Transverse colon (tissue), 4 donors: ENCODE results near the gene CADPS. TPM values are rescaled to one million over a fixed set of nuclear protein-coding genes. Genes with fewer than 3 reads are reported as not detected.

Experiments used
- DNase-seq: peaks from one replicate; pipeline ENCODE4 v3.0.0-alpha.2; 2019
- H3K27ac ChIP-seq, 4 donors: fragments of 200-600 bp; sonication (generic); 2 replicates each; pipeline ENCODE4 v1.5.1; 2016 to 2018; ENCODE audit warnings: inconsistent platforms in 4 of 4
- H3K27me3 ChIP-seq: fragments of 200-600 bp; sonication (generic); 2 replicates; pipeline ENCODE4 v1.5.1; 2017; ENCODE audit warnings: inconsistent platforms
- H3K36me3 ChIP-seq, 4 donors: fragments of 200-600 bp; sonication (generic); 2 replicates each; pipeline ENCODE4 v1.5.1; 2017 to 2019; ENCODE audit warnings: inconsistent platforms in 4 of 4
- H3K4me1 ChIP-seq, 4 donors: fragments of 200-600 bp; sonication (generic); 2 replicates each; pipeline ENCODE4 v1.5.1; 2017 to 2020; ENCODE audit warnings: inconsistent platforms in 4 of 4
- H3K4me3 ChIP-seq, 4 donors: fragments of 200-600 bp; sonication (generic); 1 replicate in 1 of 4; 2 replicates in 3 of 4; pipeline versions ENCODE4 v1.5.1 to v1.6.1; 2017 to 2019; ENCODE audit warnings: inconsistent platforms in 4 of 4
- H3K9me3 ChIP-seq, 2 donors: fragments of 200-600 bp; sonication (generic); 2 replicates each; pipeline ENCODE4 v1.5.1; 2017 to 2019; ENCODE audit warnings: inconsistent platforms in 2 of 2
- EP300 ChIP-seq: sonication (generic); formaldehyde crosslinking; IDR thresholded peaks from one replicate; pipeline ENCODE4 v1.6.1; 2017; ENCODE audit warnings: antibody characterized with exemption, low read depth
- POLR2A ChIP-seq: fragments of 450-650 bp; IDR thresholded peaks from one replicate; pipeline ENCODE4 v1.6.1; 2016; ENCODE audit warnings: antibody characterized with exemption, mild to moderate bottlenecking, moderate library complexity
- POLR2AphosphoS5 ChIP-seq, 3 donors: sonication (generic); formaldehyde crosslinking; IDR thresholded peaks; one replicate each; pipeline ENCODE4 v1.6.1; 2016; ENCODE audit warnings: antibody characterized with exemption in 3 of 3
- WGBS, 2 donors: methylation state at CpG; one replicate each; pipeline ENCODE4 v1.1.5; 2018; ENCODE audit warnings: low coverage in 1 of 2; 5-methylcytosine and 5-hydroxymethylcytosine counted together
- in situ Hi-C, 4 donors: fragments of 200-750 bp; cut with MboI; loops; one replicate each; pipeline versions ENCODE4 v1.15.0 to v1.15.1; 2017; ENCODE audit warnings: low sequenced_read_pairs in 3 of 4, low pct_ligation_motif_present in 1 of 4, low pct_unique_long_range_greater_than_20kb in 1 of 4
- intact Hi-C: fragments of 100-400 bp; cut with DNase I; formaldehyde crosslinking; loops from one replicate; pipeline ENCODE4 v1.15.1; 2023; ENCODE audit warnings: low total_unique reads
- total RNA-seq, 4 donors: library from RNA; depleted of rRNA; stranded (reverse); fragments of >200 nt; gene quantifications; one replicate each; pipeline ENCODE4 v1.1.0, GENCODE V29; 2016
- TF ChIP-seq, protein P1 (sequence below), 5 experiments: fragments of 200-600 bp in 3 of 5; fragments of 450-650 bp in 2 of 5; sonication (generic) in 3 of 5; IDR thresholded peaks; 1 replicate in 2 of 5; 2 replicates in 3 of 5; pipeline ENCODE4 v1.5.1; 2016 to 2017; ENCODE audit warnings: antibody characterized with exemption in 5 of 5, inconsistent platforms in 3 of 5, mild to moderate bottlenecking in 2 of 5, moderate library complexity in 1 of 5

CADPS gene
- total RNA-seq, 4 donors from 2014 or later: 1.9 to 22.7 (median 8.9) TPM

DNA sequence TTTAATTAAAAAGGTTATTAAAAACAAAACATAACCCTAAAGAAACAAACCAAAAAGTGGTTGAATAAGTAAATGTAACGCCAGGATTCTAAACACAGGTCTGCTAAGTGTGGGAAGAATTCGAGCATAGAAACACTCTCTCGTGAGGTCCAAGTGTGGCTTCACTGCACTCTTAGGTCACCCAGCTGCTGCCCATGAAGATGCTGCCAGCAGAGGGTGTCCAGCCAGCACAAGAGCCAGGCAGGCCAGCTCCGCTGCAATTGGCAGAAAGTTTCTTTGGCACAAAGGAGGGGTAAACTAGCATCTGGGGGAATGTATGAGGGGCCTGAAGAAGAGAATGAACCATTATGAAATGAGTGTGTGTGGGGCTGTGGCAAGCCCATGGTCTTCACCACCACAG, 286.1 kb downstream of the CADPS start:
- no peak overlapping the region for H3K4me3 ChIP-seq
- no peaks in the 10 kb centered on the region for H3K36me3 ChIP-seq
- no peak for TF ChIP-seq EP300
- TF ChIP-seq, protein P1, sequence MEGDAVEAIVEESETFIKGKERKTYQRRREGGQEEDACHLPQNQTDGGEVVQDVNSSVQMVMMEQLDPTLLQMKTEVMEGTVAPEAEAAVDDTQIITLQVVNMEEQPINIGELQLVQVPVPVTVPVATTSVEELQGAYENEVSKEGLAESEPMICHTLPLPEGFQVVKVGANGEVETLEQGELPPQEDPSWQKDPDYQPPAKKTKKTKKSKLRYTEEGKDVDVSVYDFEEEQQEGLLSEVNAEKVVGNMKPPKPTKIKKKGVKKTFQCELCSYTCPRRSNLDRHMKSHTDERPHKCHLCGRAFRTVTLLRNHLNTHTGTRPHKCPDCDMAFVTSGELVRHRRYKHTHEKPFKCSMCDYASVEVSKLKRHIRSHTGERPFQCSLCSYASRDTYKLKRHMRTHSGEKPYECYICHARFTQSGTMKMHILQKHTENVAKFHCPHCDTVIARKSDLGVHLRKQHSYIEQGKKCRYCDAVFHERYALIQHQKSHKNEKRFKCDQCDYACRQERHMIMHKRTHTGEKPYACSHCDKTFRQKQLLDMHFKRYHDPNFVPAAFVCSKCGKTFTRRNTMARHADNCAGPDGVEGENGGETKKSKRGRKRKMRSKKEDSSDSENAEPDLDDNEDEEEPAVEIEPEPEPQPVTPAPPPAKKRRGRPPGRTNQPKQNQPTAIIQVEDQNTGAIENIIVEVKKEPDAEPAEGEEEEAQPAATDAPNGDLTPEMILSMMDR (IDR thresholded peaks at IDR 0.05): no peak
- no peak for TF ChIP-seq POLR2AphosphoS5 (IDR thresholded peaks at IDR 0.05)
- TF ChIP-seq POLR2A: no peak
- 77 to 88% methylated on average over 3 to 4 of the region's 4 CpGs for WGBS, 2 donors
- no peaks in the 10 kb centered on the region for H3K4me1 ChIP-seq
- intact Hi-C loops: no loop called here
- no peaks in the 10 kb centered on the region for H3K9me3 ChIP-seq
- no peak overlapping the region for H3K27ac ChIP-seq
- H3K27me3 ChIP-seq: no peaks in the 10 kb centered on the region
- in situ Hi-C loops: no loop called here
- no peak for DNase-seq

DNA sequence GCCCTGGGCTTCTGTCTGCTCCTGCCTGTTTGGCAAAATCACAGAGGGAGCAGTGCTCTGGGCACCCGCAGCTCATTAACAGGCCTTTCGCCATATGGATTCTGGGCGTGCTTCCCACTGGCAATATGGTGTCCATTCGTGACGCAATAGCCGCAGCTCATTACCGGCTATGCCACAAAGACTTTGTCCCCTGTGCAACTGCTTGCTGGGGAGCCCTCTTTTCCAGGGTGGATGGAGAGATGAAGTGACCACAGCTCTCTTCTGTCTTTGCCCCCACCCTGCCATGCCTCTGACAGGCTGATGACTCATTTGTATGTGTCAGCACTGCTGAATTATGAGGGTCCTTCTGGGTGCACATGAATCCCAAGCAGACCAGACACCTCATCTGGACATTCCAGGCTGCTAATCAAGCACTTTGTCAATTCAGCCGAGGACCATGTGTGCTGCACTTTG, 287.6 kb downstream of the CADPS start:
- Histone ChIP-seq H3K27me3 (no peaks in the 10 kb centered on the region), H3K36me3 (no peaks in the 10 kb centered on the region), H3K4me3 (no peak overlapping the region), H3K4me1 (no peaks in the 10 kb centered on the region), H3K9me3 (no peaks in the 10 kb centered on the region), H3K27ac (no peak overlapping the region)
- in situ Hi-C loops (no loop called here), intact Hi-C loops (no loop called here)
- 87% methylated on average over 8 of the region's 8 CpGs; no CpG with 5 or more reads in 1 of the 2 donors for WGBS, 2 donors
- DNase-seq: no peak
- TF ChIP-seq POLR2A (no peak), POLR2AphosphoS5 (IDR thresholded peaks at IDR 0.05) (no peak), EP300 (no peak)
- TF ChIP-seq, protein P1 (IDR thresholded peaks at IDR 0.05): no peak

DNA sequence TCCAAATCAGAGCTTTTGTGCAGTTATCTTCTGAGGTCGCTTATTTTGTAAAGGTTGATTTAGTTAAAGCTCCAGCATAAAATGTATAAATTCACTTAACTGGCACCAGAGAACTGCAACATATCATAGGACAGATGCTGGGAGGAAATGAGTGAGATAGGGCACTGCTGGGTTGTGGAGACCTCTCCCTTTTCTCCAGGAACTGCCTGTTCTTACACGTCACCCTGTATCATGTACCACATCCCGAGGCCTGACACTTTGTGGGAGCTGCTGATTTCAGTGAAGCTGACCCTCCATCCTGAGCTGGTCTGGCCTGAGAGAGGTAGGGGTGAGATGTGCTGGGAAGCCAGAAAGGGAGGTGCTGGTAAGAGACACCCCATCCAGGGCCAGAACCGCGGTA, 288.0 kb downstream of the CADPS start:
- Histone ChIP-seq H3K36me3 (no peaks in the 10 kb centered on the region), H3K27me3 (no peaks in the 10 kb centered on the region), H3K9me3 (no peaks in the 10 kb centered on the region), H3K4me1 (no peaks in the 10 kb centered on the region), H3K4me3 (no peak overlapping the region), H3K27ac (no peak overlapping the region)
- in situ Hi-C loops (no loop called here), intact Hi-C loops (no loop called here)
- TF ChIP-seq, protein P1 (IDR thresholded peaks at IDR 0.05): no peak
- TF ChIP-seq POLR2AphosphoS5 (IDR thresholded peaks at IDR 0.05) (no peak), POLR2A (no peak), EP300 (no peak)
- WGBS, 2 donors: 87 to 100% methylated on average over 1 to 5 of the region's 5 CpGs
- DNase-seq: no peak

DNA sequence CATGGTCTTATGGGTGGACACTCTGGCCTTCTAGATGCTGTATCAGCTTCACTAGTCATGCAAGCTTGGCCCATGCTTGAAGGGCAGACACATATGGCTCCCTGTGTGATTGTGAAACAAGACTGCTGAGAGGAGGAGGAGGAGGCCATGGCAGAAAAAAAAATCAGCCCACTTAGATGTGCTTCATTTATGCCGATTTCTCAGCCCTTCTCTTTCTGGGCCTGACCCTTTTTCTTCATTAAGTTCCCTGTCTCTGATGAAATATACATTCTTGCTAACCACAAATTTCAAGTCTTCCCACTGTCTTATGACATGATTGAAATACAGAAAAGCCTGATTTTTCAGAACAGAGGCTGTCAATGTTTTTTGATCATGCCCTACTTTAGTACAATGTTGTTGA, 288.9 kb downstream of the CADPS start:
- Histone ChIP-seq H3K4me1 (no peaks in the 10 kb centered on the region), H3K36me3 (no peaks in the 10 kb centered on the region), H3K9me3 (no peaks in the 10 kb centered on the region), H3K27ac (no peak overlapping the region), H3K27me3 (no peaks in the 10 kb centered on the region), H3K4me3 (no peak overlapping the region)
- in situ Hi-C loops: no loop called here
- WGBS, 2 donors: 62 to 67% methylated on average over 1 of the region's 1 CpG
- intact Hi-C loops: no loop called here
- no peak for DNase-seq
- TF ChIP-seq EP300: no peak
- TF ChIP-seq POLR2A: no peak
- TF ChIP-seq, protein P1 (IDR thresholded peaks at IDR 0.05): no peak
- TF ChIP-seq POLR2AphosphoS5 (IDR thresholded peaks at IDR 0.05): no peak
